Panc1 (cell line): Measurements from ENCODE around the gene MUC5B. TPM values are rescaled to one million over a fixed set of nuclear protein-coding genes. Genes with fewer than 3 reads are reported as not detected.

Source experiments
- ATAC-seq: fragments of 200-7000 bp; cut with Tn5 transposase; 2 replicates; pipeline ENCODE4 v1.9.1; 2020; ENCODE audit warnings: mild to moderate bottlenecking, moderate library complexity
- BruUV-seq: library from RNA; stranded (reverse); fragments of 400-500 nt; replicated peaks from 2 replicates; lab custom pipeline; 2021; lab: Mats Ljungman, UMichigan
- CTCF ChIA-PET: fragments of 300-600 bp; sonication (Branson Sonifier 250); formaldehyde crosslinking; loops from one replicate; lab custom pipeline; 2022; ENCODE audit warnings: antibody characterized with exemption; lab: Charles Lee
- POLR2A ChIA-PET: fragments of 300-600 bp; sonication (Branson Sonifier 250); formaldehyde crosslinking; loops from one replicate; lab custom pipeline; 2022; ENCODE audit warnings: antibody characterized with exemption; lab: Charles Lee
- DNase-seq: peaks from one replicate; pipeline ENCODE4 v3.0.0-alpha.2; 2010; ENCODE audit warnings: low read depth, low spot score
- H3K27ac ChIP-seq: 2 replicates; pipeline ENCODE4 v1.5.1; 2011; ENCODE audit warnings: mild to moderate bottlenecking, low read length, inconsistent platforms
- H3K27me3 ChIP-seq: fragments of 200-500 bp; sonication (Bioruptor generic); 2 replicates; pipeline ENCODE4 v1.6.0; 2014; ENCODE audit warnings: low read length, inconsistent platforms; ENCODE audit not compliant: control insufficient read depth, insufficient read depth
- H3K36me3 ChIP-seq: fragments of 200-500 bp; sonication (Bioruptor generic); 2 replicates; pipeline ENCODE4 v1.5.1; 2014; ENCODE audit warnings: inconsistent platforms, mild to moderate bottlenecking, low read length, moderate library complexity; ENCODE audit not compliant: control insufficient read depth, insufficient read depth
- H3K4me1 ChIP-seq: 2 replicates; pipeline ENCODE4 v1.5.1; 2011; ENCODE audit warnings: inconsistent platforms, mild to moderate bottlenecking, low read length, moderate library complexity; ENCODE audit not compliant: control insufficient read depth, insufficient read depth
- H3K4me3 ChIP-seq, 2 experiments: 2 replicates each; pipeline ENCODE4 v1.5.1; 2011 to 2012; ENCODE audit warnings: low read depth in 2 of 2, low read length in 2 of 2, mild to moderate bottlenecking in 2 of 2, inconsistent platforms in 1 of 2, moderate library complexity in 1 of 2
- H3K9me3 ChIP-seq: fragments of 200-500 bp; sonication (Bioruptor generic); 2 replicates; pipeline ENCODE4 v1.5.1; 2014; ENCODE audit warnings: low read depth, mild to moderate bottlenecking, inconsistent platforms, low read length, moderate library complexity; ENCODE audit not compliant: control insufficient read depth, insufficient read depth
- CTCF ChIP-seq: fragments of 450-650 bp; IDR thresholded peaks from 2 replicates; pipeline ENCODE4 v1.5.1; 2017; ENCODE audit warnings: mild to moderate bottlenecking
- POLR2AphosphoS5 ChIP-seq: IDR thresholded peaks from 2 replicates; pipeline ENCODE4 v1.6.1; 2012; ENCODE audit warnings: mild to moderate bottlenecking, low read depth, low read length, moderate library complexity
- REST ChIP-seq, 2 experiments: IDR thresholded peaks; 2 replicates each; pipeline ENCODE4 v1.6.1; 2011 to 2012; ENCODE audit warnings: low read depth in 2 of 2, control low read depth in 1 of 2, low read length in 1 of 2, mild to moderate bottlenecking in 1 of 2, moderate library complexity in 1 of 2; ENCODE audit not compliant: insufficient read depth in 1 of 2
- SIN3A ChIP-seq: IDR thresholded peaks from 2 replicates; pipeline ENCODE4 v1.6.1; 2012; ENCODE audit warnings: low read depth, mild to moderate bottlenecking, low read length, moderate library complexity, borderline replicate concordance; ENCODE audit not compliant: insufficient read depth
- TCF7L2 ChIP-seq: IDR thresholded peaks from 2 replicates; pipeline ENCODE4 v1.6.1; 2011; ENCODE audit warnings: mild to moderate bottlenecking, low read depth, low read length, inconsistent platforms
- in situ Hi-C: cut with HindIII; loops from 2 replicates; pipeline ENCODE4 v1.10.0; 2016; ENCODE audit warnings: low sequenced_read_pairs, low pct_unique_long_range_greater_than_20kb
- intact Hi-C: fragments of 100-400 bp; cut with micrococcal nuclease; formaldehyde crosslinking; loops from one replicate; pipeline ENCODE4 v1.10.0; 2022; ENCODE audit not compliant: unreplicated experiment
- total RNA-seq: library from RNA; stranded (reverse); gene quantifications from one replicate; pipeline ENCODE4 v1.2.1, GENCODE V29; 2021; ENCODE audit not compliant: unreplicated experiment

The MUC5B gene
- total RNA-seq, 1 experiment from 2014 or later = 1.2 TPM

DNA sequence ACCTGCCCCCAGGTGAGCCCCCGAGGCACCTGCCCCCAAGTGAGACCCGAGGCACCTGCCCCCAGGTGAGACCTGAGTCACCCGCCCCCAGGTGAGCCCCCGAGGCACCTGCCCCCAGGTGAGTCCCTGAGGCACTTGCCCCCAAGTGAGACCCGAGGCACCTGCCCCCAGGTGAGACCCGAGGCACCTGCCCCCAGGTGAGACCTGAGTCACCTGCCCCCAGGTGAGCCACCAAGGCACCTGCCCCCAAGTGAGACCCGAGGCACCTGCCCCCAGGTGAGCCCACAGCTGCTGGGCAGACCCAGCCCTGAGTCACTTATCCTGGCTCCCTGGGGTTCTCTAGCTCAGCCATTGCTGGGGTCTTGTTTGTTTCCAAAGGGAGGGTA is 36.2 kb downstream of the MUC5B start:
- H3K27ac ChIP-seq = no peak overlapping the region
- peaks cover 19% of the 10 kb centered on the region for H3K4me1 ChIP-seq
- intact Hi-C loops (no loop called here), in situ Hi-C loops (no loop called here)
- CTCF ChIA-PET = interaction anchor here (0.6 kb wide), 1 partner anchor 35 kb away, joined by 9 read pairs; no protein-coding TSS in a partner anchor
- no peaks in the 10 kb centered on the region; the same call in 1 of the 2 replicates for H3K27me3 ChIP-seq
- no peak overlapping the region for H3K4me3 ChIP-seq
- H3K9me3 ChIP-seq = no peaks in the 10 kb centered on the region
- H3K36me3 ChIP-seq = no peaks in the 10 kb centered on the region
- POLR2A ChIA-PET = no interaction called here
- TF ChIP-seq CTCF (no peak), SIN3A (no peak), POLR2AphosphoS5 (no peak), REST (IDR thresholded peaks at IDR 0.05; ENCODE audit: insufficient read depth in 1 of 2, low read depth in 2 of 2, low read length in 1 of 2) (no peak), TCF7L2 (no peak)
- no TSS peak for BruUV-seq
- DNase-seq = no peak
- ATAC-seq = no peak

GRCh38 chr11:1259561-1259960 is 36.7 kb downstream of the MUC5B start:
- DNase-seq (no peak), ATAC-seq (no peak)
- TF ChIP-seq TCF7L2 (no peak), POLR2AphosphoS5 (no peak), CTCF (no peak), REST (IDR thresholded peaks at IDR 0.05; ENCODE audit: insufficient read depth in 1 of 2, low read depth in 2 of 2, low read length in 1 of 2) (no peak), SIN3A (no peak)
- no peaks in the 10 kb centered on the region for H3K36me3 ChIP-seq
- CTCF ChIA-PET = interaction anchor here (0.6 kb wide), 1 partner anchor 35 kb away, joined by 9 read pairs; no protein-coding TSS in a partner anchor
- in situ Hi-C loops = no loop called here
- POLR2A ChIA-PET = interaction anchor here (0.8 kb wide), 1 partner anchor 51 kb away, joined by 4 read pairs; no protein-coding TSS in a partner anchor
- no peaks in the 10 kb centered on the region for H3K9me3 ChIP-seq
- intact Hi-C loops = no loop called here
- H3K4me1 ChIP-seq = peaks cover 19% of the 10 kb centered on the region
- no TSS peak for BruUV-seq
- H3K27me3 ChIP-seq = no peaks in the 10 kb centered on the region; the same call in 1 of the 2 replicates
- H3K27ac ChIP-seq = no peak overlapping the region
- no peak overlapping the region for H3K4me3 ChIP-seq
